ENCODE results near the gene CYCS. TPM values are rescaled to one million over a fixed set of nuclear protein-coding genes. Genes with fewer than 3 reads are reported as not detected.
"Not testable (repeated sequence)": the region's sequence is repeated elsewhere in the genome, so short reads cannot be mapped to it uniquely, and the experiment has no call there.

CYCS gene
- total RNA-seq, 1 donor, result 40.2 TPM

- no peak overlapping the region for H3K4me3 ChIP-seq (ENCODE audit: low read depth, low read length)
- no peak for DNase-seq (ENCODE audit: low read depth)
- TF ChIP-seq CTCF (IDR thresholded peaks at IDR 0.05; ENCODE audit: insufficient read depth, low read depth, low read length), result no peak
Observed at GRCh38 chr7:25083201-25083600, 41.9 kb downstream of the CYCS start.

GRCh38 chr7:25082041-25082440 is 43.0 kb downstream of the CYCS start:
- not testable (repeated sequence) for DNase-seq (ENCODE audit: low read depth); H3K4me3 ChIP-seq (ENCODE audit: low read depth, low read length)

- no peak overlapping the region for H3K4me3 ChIP-seq (ENCODE audit: low read depth, low read length)
- no peak for DNase-seq (ENCODE audit: low read depth)
- no peak for TF ChIP-seq CTCF (IDR thresholded peaks at IDR 0.05; ENCODE audit: insufficient read depth, low read depth, low read length)
Observed at GRCh38 chr7:25077096-25077495, 48.0 kb downstream of the CYCS start.

- DNase-seq (ENCODE audit: low read depth), result no peak
- TF ChIP-seq CTCF (IDR thresholded peaks at IDR 0.05; ENCODE audit: insufficient read depth, low read depth, low read length), result no peak
- H3K4me3 ChIP-seq (ENCODE audit: low read depth, low read length), result no peak overlapping the region
Observed at GRCh38 chr7:25075459-25075858, 49.6 kb downstream of the CYCS start.

GRCh38 chr7:25073451-25073850 is 51.6 kb downstream of the CYCS start:
- DNase-seq (ENCODE audit: low read depth), result peak; percentile 59
- no peak for TF ChIP-seq CTCF (IDR thresholded peaks at IDR 0.05; ENCODE audit: insufficient read depth, low read depth, low read length)

More at GRCh38 chr7:25073451-25073850, 51.6 kb downstream of the CYCS start:
- H3K4me3 ChIP-seq (ENCODE audit: low read depth, low read length), result no peak overlapping the region

Other genes with a start within 250 kb of the CYCS start
- gene OSBPL3, start 145.1 kb downstream of the CYCS start, total RNA-seq, result 23.2 and 39.3 TPM in 2 replicates
- gene NPVF, start 103.2 kb upstream of the CYCS start, total RNA-seq, result not detected in 2 replicates